NCI-H226 (cell line): ENCODE data around the gene EPHA4.

Experiments used
- DNase-seq: peaks from one replicate; pipeline ENCODE4 v3.0.0-alpha.2; 2015

Gene EPHA4

DNA sequence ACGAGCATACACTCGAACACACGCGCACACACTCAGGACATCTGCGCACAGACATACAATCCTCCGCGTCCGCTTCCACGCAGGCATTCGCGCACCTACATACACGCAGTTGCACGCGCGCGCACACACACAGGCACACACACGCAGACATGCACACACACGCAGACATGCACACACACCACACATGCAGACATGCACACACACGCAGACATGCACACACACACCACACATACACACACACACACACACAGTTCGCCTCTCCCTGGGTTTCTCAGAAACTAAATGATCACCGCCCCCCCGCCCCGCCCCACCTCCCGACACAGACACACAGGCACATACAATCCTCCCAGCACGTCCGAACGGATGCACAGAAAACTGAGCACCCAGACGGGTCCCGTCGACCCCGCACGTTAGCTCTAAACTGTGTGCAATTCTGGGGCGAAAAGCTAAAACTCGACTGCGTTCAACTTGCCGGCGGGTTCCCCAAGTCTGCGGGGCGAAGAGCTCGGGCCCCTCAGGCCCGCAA lies 1.0 kb downstream of the EPHA4 start:
- no peak for DNase-seq

DNA sequence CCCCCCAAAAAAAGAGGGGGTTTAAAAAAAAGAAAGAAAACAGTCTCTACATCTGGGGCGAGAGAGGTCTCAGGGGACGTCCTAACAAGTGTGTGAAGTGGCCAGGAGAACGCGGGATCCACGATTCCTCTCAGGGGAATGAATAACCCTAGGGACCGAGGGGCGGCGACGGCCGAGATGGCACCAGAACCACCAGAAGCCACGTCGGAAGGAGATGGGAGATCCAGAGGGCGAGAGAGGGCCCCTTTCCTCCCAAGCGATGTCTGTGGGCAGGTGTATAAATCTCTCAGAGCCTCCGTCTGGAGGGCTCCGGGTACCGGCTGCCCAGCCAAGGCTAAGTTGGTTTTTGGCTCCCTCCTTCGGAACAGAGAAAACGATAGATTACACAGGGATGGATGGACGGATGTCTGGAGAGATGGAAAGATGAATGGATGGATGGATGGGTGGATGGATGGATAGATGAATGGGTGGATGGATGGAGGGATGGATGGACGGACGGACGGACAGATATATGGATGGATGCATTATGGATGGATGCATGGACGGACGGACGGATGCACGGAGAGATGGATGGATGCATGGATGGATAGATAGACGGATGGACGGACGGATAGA lies 1.7 kb downstream of the EPHA4 start:
- DNase-seq = no peak

DNA sequence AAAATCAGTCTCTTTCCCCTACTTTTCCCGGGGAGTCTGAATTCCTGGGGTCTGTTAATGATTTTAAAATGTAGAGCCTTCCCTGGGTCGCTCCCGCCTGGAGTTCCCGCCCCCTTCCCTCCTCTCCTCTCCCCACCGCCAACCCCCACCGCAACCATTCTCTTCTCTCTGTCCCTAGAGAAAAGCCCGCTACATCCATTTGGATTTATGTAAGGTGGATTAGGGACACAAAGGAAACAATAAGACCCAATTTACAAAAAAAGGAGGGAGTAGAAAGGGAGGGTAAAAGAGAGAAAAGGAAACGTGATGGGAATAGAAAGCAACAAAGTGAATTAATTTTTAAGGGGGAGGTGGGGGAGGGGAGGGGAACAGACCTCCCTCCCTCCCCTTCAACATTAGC lies 2.2 kb downstream of the EPHA4 start:
- DNase-seq = no peak

DNA sequence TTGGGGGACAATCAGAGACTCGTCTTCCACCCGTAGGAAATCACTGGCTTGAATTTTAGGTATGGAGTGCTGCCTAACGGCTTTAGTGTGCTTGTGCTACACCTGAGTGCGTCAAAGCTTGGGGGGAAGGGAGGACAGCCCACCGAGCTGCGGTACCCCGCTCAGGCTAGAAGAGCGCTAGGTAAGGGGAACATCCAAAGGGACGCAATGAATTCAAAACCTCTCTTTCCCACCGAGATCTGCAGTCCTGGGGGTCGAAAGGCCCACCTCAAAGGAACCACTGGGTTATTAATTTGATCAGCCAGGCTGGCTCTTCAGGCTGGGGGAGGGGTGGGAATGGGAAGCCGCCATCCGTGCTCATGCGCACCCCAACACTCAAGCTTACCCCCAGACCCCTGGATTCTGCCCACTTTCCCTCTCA lies 2.7 kb downstream of the EPHA4 start:
- DNase-seq = no peak

DNA sequence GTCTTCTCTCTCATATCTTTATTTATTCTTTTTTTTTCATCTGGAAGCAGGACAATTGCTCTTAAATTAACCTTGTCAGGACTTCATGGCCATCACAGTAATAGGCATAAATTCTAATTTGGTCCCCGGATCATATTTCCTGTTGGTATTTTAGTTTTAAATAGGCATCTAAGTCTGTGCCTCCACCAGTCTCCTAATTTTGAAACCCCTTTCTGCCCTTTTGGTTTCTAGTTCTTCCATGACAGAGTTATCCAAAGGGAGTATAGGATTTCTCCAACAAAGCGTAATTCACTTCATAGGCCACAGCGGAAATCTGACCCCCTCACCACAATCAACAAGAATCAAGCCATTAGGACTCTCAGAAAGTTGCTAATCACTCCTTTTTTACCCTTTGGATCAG lies 3.8 kb downstream of the EPHA4 start:
- DNase-seq = no peak

DNA sequence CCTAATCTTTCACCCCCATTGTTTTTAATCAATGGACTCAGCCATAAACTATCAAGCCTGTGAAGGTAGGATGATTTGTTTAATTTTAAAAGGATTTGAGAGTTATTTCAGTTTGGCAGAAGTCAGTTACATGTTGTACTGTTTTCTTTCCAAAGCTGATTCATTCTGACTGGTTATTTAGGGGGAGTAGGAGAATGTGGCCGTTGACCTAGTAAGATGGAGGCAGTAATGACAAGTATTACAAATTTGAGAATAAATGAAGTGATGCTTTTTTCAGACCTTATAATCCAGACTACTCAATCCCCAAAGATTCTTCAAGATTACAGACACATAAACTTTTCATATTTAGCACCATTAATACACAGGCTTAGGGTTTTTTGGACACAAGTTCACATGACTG lies 4.3 kb downstream of the EPHA4 start:
- no peak for DNase-seq

DNA sequence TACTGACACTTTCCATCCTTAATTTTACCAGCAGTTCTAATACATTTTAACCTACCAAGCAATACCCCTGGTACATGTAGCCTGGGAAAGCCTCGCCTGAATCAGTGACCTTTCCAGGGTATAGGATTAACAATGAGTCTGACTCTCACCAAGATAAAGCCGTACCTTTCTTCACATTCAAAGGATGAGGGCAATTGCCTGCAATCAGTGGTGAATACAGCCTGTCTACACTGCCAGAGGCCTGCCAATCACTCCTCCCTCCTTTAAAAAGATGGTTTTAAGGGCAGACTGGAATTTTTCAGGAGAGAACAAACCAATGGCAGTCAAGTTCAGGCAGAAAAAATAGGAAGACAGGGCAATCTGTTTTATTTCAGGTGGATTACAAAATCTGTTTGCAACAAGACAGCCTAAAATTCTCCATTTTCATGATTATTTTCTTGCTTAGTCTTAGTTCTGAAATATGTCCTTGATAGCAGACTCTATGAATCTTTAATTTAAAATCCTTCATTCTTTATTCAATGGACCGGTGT lies 4.8 kb downstream of the EPHA4 start:
- no peak for DNase-seq

DNA sequence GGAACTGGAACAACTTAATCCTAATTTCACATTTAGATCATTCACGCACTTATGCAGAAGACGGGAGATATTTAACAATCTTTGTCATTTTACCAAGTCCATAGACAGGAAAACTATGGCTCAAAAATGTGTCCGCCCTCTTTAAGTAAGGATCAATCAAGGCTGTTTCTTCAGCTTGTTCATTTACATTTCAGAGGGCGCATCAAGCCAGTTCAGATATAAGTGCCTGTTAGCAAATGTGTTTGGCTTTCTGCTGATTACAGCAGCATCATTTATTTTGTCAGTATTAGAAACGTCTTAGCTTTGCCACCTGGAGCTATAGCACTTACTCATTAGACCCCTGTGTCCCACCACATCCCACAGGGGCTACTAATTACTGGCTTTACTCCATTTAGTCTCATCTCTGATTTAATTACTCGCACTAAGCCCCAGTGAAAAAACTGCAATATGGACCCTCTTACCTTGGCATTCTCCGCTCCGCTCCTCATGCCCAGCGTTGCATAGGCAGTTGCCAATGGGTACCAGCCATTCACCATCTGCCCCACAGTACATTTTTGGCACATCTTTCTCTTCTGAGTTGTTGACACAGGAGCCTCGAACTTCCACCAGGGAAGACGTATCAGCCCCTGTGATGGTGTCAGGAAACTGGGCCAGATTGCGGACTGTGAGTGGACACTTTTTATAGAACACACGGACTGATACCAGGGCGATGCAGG lies 8.7 kb downstream of the EPHA4 start:
- no peak for DNase-seq

DNA sequence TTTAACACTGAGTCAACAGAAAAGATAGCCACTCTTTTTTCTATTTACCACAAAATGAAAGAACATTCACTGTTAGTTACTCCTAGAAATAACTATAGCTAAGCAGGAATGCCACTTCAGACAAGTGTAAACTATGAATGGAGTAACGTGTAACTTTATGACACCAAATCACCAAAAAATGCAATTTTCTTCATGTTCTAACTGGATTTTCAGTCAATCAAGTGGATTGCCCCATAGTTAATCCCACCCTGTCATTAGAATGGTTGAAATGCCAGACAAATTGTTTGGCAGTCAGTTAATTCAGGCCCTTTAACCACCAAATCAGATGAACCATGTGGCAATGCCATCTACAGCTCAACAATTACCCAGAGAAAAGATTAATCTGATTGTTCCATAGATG lies 9.9 kb downstream of the EPHA4 start:
- no peak for DNase-seq

DNA sequence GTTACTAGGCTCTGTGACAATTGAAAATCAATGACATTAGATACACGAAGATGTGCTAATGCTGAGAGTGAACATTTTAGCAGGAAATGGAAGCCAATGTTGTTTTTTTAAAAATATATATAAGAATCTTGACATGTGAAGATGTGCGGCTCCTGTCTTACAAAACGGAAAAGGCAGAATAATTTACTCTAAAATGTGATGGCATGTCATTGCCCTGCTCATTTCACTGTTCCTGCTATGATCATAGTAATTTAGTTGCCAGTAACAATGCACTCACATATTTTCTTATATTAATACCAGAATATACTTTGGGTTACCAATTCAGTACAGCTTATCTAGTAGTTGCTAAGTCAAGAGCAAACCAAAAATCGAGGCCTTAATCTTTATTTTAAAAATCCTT lies 10.3 kb downstream of the EPHA4 start:
- DNase-seq = no peak

DNA sequence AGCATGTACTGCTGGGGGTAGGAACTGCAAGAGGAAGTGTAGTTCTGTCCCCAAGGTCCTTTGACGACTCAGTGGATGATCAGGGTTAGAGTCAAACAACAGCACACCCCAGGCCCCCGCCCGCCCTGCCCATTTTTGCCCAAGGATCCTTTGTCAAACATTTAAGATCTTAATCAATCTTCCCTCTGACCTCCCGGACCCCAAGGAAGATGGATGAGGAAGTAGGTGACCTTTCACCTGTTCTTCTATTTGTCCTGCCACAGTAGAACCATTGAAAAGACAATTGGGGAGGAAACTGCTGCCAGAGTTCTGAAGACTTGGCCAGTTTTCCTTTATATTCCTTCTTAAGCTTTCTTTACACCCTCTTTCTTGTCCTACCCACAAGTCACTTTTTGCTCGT lies 12.1 kb downstream of the EPHA4 start:
- no peak for DNase-seq

DNA sequence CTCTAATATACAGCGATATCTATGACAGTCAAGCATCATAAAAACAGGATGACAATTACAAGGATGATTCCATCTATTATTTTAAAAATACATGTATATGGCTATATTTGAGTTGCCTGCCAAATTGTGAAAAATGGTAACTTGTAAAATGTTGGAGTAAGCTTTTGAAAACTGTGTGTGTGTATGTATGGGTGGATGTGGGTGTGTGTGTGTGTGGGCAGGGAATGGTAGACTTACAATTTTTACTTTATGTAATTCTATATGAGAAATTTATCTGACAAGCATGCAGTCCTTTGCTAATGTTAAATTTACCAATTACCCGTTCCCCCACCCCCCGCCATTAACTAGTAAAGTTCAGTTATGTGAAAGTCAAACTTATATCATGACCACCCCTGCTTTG lies 14.0 kb downstream of the EPHA4 start:
- DNase-seq = no peak

DNA sequence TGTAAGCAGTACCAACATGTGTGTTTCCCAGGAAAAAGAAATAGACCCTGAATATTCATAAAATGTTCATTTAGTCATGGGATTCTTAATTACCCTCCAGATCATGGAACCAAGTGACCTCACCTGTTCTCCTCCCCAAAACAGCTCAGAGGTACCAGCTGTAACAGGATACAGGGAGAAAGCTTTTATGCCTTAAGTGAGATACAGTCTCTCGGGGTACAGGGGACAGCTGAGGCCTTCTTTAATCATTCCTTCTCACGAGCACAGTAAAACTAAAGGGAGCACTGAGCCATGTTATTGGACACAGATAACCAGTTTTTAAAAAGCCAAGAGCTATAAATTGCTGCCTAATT lies 16.6 kb downstream of the EPHA4 start:
- no peak for DNase-seq

DNA sequence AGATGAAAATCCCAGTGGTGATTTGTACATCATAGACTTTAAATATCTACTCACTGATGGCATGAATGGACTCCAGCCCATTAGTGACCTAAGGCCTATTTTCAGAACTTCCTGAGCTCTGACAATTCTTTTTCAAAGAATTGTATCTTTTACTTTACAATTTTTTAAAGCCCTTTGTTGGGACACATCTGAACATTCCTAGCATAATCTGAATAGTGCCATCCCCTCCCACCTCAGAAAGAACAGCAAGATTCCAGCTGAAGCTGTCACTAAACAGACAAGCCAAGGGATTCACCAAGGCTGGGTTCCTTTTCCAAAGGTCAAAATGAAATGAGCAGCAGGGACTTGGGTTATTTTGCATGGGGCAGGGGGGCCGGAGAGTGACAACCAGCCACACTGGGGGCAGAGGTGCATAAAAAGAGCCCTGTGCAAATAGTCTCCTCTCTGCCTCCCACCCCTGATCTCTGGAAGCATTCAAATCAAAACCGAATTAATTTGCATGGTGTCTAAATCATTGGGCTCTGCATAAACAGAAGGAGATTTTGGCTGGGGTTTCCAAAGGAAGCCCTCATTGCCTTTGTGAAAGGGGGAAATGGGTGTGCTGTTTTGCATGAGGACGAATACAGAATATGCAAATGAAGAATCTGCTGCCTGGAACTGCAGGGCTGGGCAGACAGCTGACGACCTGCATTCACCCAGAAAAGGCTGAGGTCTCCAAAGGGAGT lies 17.2 kb downstream of the EPHA4 start:
- no peak for DNase-seq

DNA sequence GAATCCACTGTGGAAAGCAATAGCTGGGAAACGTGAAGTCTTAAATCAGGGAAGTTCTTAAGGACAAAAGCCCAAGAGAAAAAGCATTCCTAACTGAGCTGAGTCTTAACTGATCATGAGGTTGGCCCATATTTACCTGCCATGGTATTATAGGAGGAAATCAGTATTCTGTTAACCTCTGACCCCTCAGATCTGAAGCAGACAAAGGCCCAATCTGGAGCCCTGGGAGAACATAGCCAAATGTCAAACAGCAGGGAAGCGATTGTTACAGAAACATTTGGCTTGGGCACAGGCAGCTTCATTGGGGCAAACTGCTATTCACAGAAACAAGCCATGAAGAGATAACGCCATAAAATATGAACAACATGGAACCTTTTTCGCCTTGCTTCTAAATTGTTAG lies 18.8 kb downstream of the EPHA4 start:
- DNase-seq = no peak

DNA sequence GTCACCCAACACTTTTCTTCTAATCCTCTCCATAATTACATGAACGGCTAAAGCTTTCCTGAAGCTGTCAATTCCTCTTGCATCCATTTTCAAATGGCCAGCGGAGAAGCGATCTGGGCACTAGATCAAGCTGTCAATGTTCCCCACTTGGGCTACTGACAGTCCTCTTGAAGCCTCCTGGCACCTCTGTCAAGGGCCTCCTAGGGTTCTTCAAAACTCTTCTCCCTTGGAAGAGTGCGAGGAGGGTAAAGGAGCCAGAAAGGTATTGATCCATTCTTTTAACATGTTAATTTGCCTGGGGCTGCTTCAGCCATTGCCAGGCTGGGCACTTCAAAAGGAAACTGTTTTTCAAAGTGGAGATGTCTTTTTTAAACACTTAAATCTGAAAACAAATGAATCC lies 19.8 kb downstream of the EPHA4 start:
- no peak for DNase-seq

DNA sequence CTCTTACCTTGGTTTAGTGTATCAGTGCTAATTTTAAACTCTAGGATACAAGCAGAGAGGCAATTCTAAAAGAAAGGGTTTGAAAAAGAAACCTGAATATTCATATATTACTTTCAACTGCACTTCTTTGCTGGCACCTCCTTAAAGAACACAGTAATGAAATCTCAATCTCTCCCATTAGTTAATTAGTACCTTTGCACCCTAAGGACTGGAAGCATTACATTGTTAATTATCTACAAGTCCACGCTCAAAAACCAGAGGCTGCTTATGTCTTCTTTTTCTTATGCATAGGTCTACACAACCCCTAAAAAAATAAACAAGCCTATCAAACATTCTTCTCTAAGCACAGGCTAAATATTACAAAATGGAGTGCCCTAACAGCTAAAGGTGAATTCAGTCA lies 20.2 kb downstream of the EPHA4 start:
- DNase-seq = no peak

DNA sequence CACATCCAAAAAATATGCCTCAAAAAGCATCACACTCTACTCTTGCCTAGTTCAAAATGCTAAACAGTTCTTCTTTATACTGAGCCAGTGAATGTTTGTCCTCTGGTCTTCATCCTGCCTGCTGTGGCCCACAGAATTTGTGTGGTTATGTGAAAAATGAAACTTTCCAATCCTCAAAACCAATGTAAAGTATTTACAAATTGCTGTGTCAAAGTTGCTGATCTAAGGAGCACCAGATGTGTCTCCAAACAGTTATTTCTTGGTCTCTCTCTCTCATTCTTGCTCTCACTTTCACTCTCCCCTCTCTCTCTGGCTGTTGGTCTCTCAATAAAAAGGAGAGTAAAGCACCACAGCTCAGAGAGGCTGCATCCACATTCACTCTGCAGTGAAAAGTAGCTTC lies 23.0 kb downstream of the EPHA4 start:
- DNase-seq = no peak

DNA sequence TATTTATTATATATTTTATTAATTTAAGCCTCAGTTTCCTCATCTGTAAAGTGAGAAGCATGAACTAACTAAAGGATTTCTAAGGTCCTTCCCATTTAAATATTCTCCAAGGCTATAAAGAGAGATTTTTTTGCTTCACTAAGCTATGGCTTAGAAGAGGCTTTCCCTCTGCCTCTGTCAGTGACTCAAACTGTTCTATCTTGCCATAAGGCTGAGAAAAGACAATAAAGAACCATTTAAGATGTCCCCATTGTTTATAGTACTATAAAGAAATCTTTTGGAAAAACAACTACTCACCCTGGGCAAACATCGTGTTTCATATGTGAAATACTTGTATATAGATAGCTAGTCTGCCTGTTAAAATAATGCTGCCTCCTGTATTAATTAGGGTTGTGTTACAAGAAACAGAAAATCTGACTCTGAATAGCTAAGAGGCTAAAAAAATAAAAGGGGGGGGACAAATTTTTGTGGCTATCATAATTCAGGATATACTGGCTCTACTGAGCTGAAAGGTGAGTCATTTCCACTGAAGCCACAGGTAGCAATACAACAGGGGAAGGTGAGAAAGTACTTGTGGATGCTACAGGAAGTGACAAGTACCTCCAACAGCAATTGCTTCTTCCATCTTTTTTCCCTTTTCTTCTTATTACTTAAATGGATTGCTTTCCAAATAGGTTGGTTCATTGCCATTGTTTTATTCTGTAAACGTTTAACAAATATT lies 25.4 kb downstream of the EPHA4 start:
- DNase-seq = no peak

DNA sequence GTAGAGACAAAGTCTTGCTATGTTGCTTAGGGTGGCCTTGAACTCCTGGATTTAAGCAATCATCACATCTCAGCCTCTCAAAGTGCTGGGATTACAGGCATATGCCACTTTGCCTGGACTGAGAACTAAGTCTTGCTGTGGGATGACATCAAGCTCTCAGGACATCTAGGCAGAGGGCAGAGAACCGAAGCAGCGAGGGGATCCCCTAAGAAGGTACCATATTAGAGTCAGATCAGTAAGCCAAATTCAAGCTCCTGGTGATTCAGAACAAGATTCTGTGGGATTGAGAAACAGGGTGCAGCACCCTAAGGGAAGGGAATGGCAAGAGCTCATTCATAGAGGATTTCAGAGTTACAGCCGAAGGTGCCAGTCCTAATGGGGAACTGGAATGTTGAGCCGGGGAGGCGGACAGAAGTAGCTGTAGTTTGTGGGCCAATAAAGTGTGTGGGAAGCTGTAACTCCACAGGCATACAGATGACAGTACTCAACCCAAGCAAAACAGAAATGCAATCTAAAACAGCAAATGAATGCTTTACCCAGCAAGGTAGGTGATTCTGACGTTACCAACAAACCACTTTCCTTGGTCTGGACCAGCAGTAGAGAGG lies 30.9 kb downstream of the EPHA4 start:
- no peak for DNase-seq

DNA sequence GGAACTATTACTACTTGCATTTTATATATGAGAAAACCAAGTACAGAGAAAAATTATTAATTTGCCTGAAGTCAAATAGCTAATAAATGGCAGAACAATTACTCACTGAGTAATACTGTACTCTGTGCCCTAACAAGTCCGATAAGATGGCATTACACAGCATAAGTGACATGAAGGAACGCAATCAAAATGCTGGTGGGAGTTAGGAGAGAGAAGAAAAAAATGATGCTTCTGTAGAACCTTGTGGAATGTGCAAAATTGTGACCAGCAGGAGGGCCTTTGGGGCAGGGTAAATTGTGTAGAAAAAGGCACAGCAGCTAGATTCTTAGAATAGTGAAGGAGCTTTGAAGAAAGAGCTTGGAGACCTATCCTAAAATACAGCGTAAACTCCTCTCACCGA lies 32.9 kb downstream of the EPHA4 start:
- DNase-seq = no peak

DNA sequence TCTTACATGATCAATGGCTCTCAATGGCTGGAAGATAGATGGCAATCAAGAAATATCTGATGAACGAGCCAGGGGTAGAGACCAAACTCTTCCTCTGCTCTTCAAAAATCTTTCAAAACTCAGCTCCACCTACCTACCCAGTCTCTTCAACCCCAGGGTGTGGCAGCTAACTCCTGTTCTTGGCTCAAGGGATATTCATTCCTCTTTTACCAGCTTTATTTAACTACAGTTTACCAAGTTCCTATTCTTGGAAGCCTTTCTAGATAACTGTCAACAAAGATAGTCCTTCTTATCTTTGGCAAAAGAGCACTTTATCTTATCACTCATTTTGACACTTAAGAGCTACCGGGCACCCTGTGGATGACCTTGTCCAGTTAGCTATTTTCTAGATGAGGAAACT lies 36.3 kb downstream of the EPHA4 start:
- DNase-seq = no peak

DNA sequence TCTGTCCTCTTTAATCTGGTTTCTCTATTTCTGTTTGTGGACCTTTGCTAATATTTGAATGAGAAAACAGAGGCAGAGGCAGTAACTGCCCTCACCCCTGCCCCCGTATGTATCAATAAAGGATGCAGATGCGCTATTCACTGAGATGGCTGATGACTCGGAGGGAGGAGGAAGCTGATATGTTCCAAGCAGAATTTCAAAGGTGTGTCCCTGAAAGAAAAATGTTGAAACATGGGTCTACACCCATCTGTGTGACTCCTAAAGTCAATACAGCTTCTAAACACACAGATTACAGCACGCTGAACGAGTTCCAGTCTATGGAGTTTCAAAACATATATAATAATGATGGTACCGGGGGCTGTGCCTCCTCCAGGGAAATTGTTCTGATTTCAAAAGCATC lies 38.8 kb downstream of the EPHA4 start:
- no peak for DNase-seq
